SK-N-SH (cell line): ENCODE results near the gene NKAIN1. TPM values are rescaled to one million over a fixed set of nuclear protein-coding genes. Genes with fewer than 3 reads are reported as not detected.

Experiments
- CTCF ChIA-PET: fragments of 300-600, 350-600 bp; formaldehyde crosslinking; extraction: SDS; loops from one replicate; lab custom pipeline; 2021; lab: Yijun Ruan, JAX
- POLR2A ChIA-PET: fragments of 350-600 bp; sonication (Branson Sonifier 250); formaldehyde crosslinking; extraction: SDS; loops from one replicate; lab custom pipeline; 2020; ENCODE audit warnings: antibody characterized with exemption, inconsistent platforms; lab: Yijun Ruan, JAX
- DNase-seq: peaks from one replicate; pipeline ENCODE4 v3.0.0; 2012
- H2AFZ ChIP-seq: fragments of 200-600 bp; sonication (generic); 2 replicates; pipeline ENCODE4 v1.8.1; 2016; ENCODE audit warnings: antibody characterized with exemption, mild to moderate bottlenecking, low read depth
- H3F3A ChIP-seq: fragments of 200-600 bp; sonication (generic); replicated peaks from 2 replicates; pipeline ENCODE3; 2016; ENCODE audit warnings: antibody characterized with exemption, mild to moderate bottlenecking; ENCODE audit not compliant: insufficient read depth
- H3K27ac ChIP-seq, 2 experiments: fragments of 200-500 bp in 1 of 2; fragments of 200-600 bp in 1 of 2; sonication (Bioruptor generic) in 1 of 2; sonication (generic), shearing (Covaris generic) in 1 of 2; 2 replicates each; pipeline versions ENCODE4 v1.5.1 to v1.6.1; 2014 to 2016; ENCODE audit warnings: low read depth in 2 of 2, inconsistent platforms in 1 of 2, low read length in 1 of 2, mild to moderate bottlenecking in 1 of 2, mixed read lengths in 1 of 2
- H3K27me3 ChIP-seq: fragments of 200-600 bp; sonication (generic), shearing (Covaris generic); 2 replicates; pipeline ENCODE4 v1.6.1; 2016; ENCODE audit warnings: mixed run types; ENCODE audit not compliant: insufficient read depth
- H3K36me3 ChIP-seq, 2 experiments: fragments of 200-500 bp in 1 of 2; fragments of 200-600 bp in 1 of 2; sonication (Bioruptor generic) in 1 of 2; sonication (generic) in 1 of 2; replicated peaks in 1 of 2; 2 replicates each; pipeline versions ENCODE3 to v1.5.1; 2014 to 2016; ENCODE audit warnings: low read length in 1 of 2, mild to moderate bottlenecking in 1 of 2; ENCODE audit not compliant: insufficient read depth in 2 of 2, control insufficient read depth in 1 of 2
- H3K4me1 ChIP-seq, 2 experiments: fragments of 200-500 bp in 1 of 2; fragments of 200-600 bp in 1 of 2; sonication (Bioruptor generic) in 1 of 2; sonication (generic), shearing (Covaris generic) in 1 of 2; 2 replicates each; pipeline versions ENCODE4 v1.5.1 to v1.6.1; 2014 to 2016; ENCODE audit warnings: low read depth in 1 of 2, low read length in 1 of 2, mixed run types in 1 of 2; ENCODE audit not compliant: insufficient read depth in 2 of 2, control insufficient read depth in 1 of 2
- H3K4me2 ChIP-seq: fragments of 200-600 bp; sonication (generic), shearing (Covaris generic); 2 replicates; pipeline ENCODE4 v1.6.1; 2017; ENCODE audit warnings: mixed run types
- H3K4me3 ChIP-seq, 2 experiments: fragments of 200-500 bp in 1 of 2; fragments of 200-600 bp in 1 of 2; sonication (Bioruptor generic) in 1 of 2; sonication (generic), shearing (Covaris generic) in 1 of 2; 2 replicates each; pipeline versions ENCODE4 v1.5.1 to v1.8.1; 2014 to 2016; ENCODE audit warnings: low read depth in 2 of 2, inconsistent platforms in 1 of 2, low read length in 1 of 2, mild to moderate bottlenecking in 1 of 2, mixed read lengths in 1 of 2, moderate library complexity in 1 of 2
- H3K79me2 ChIP-seq: fragments of 200-600 bp; sonication (generic); 2 replicates; pipeline ENCODE4 v1.8.1; 2017; ENCODE audit warnings: mild to moderate bottlenecking; ENCODE audit not compliant: insufficient read depth
- H3K9ac ChIP-seq: fragments of 200-600 bp; sonication (generic); 2 replicates; pipeline ENCODE4 v1.6.1; 2017; ENCODE audit warnings: mixed run types
- H3K9me2 ChIP-seq: fragments of 200-600 bp; sonication (generic); 2 replicates; pipeline ENCODE4 v1.6.1; 2017; ENCODE audit warnings: mixed run types
- H3K9me3 ChIP-seq: fragments of 200-600 bp; sonication (generic); 2 replicates; pipeline ENCODE4 v1.6.1; 2017; ENCODE audit warnings: mixed run types, mild to moderate bottlenecking, moderate library complexity
- H4K20me1 ChIP-seq: fragments of 200-600 bp; sonication (generic); 2 replicates; pipeline ENCODE4 v1.6.1; 2017; ENCODE audit warnings: mild to moderate bottlenecking, mixed run types; ENCODE audit not compliant: insufficient read depth
- CTCF ChIP-seq: fragments of 200-600 bp; sonication (generic); IDR thresholded peaks from 2 replicates; pipeline ENCODE4 v1.6.1; 2017; ENCODE audit warnings: antibody characterized with exemption, mild to moderate bottlenecking, moderate library complexity
- ELF1 ChIP-seq: IDR thresholded peaks from 2 replicates; pipeline ENCODE4 v1.4.0; 2012
- EP300 ChIP-seq, 2 experiments: IDR thresholded peaks; 2 replicates each; pipeline versions ENCODE4 v1.4.0 to v1.6.1; 2012; ENCODE audit warnings: borderline replicate concordance in 1 of 2, low read depth in 1 of 2, low read length in 1 of 2
- EZH2phosphoT487 ChIP-seq: fragments of 200-600 bp; sonication (generic); IDR thresholded peaks from 2 replicates; pipeline ENCODE4 v1.6.1; 2017; ENCODE audit warnings: low read depth, mixed run types, mild to moderate bottlenecking, antibody characterized with exemption, moderate library complexity, borderline replicate concordance
- FOXJ3 ChIP-seq: sonication (generic); formaldehyde crosslinking; IDR thresholded peaks from 2 replicates; pipeline ENCODE4 v1.5.1; 2020; ENCODE audit warnings: mild to moderate bottlenecking, missing genetic modification reagents
- FOXM1 ChIP-seq: IDR thresholded peaks from 2 replicates; pipeline ENCODE4 v1.4.0; 2012; ENCODE audit warnings: low read depth, mild to moderate bottlenecking
- GABPA ChIP-seq: IDR thresholded peaks from 2 replicates; pipeline ENCODE4 v1.4.0; 2012; ENCODE audit warnings: low read depth, mild to moderate bottlenecking
- JUND ChIP-seq: IDR thresholded peaks from 2 replicates; pipeline ENCODE4 v1.4.0; 2012
- NFIC ChIP-seq: IDR thresholded peaks from 2 replicates; pipeline ENCODE4 v1.4.0; 2012; ENCODE audit warnings: borderline replicate concordance
- PBX3 ChIP-seq: IDR thresholded peaks from 2 replicates; pipeline ENCODE4; 2012
- RAD21 ChIP-seq: IDR thresholded peaks from 2 replicates; pipeline ENCODE4 v1.6.1; 2012; ENCODE audit warnings: mild to moderate bottlenecking, low read length
- RXRA ChIP-seq: IDR thresholded peaks from 2 replicates; pipeline ENCODE4 v1.4.0; 2012; ENCODE audit warnings: low read depth, mild to moderate bottlenecking, borderline replicate concordance
- SIN3A ChIP-seq: IDR thresholded peaks from 2 replicates; pipeline ENCODE4 v1.6.1; 2012; ENCODE audit warnings: low read depth, mild to moderate bottlenecking, low read length, moderate library complexity, borderline replicate concordance
- SMC3 ChIP-seq: IDR thresholded peaks from 2 replicates; pipeline ENCODE4 v1.6.1; 2012; ENCODE audit warnings: low read depth, low read length, improper control_type of control experiment
- TAF1 ChIP-seq: IDR thresholded peaks from 2 replicates; pipeline ENCODE4 v1.6.1; 2012; ENCODE audit warnings: low read depth, mild to moderate bottlenecking, low read length, moderate library complexity, borderline replicate concordance
- TCF12 ChIP-seq: IDR thresholded peaks from 2 replicates; pipeline ENCODE4 v1.4.0; 2012
- TEAD4 ChIP-seq: IDR thresholded peaks from 2 replicates; pipeline ENCODE4 v1.4.0; 2012; ENCODE audit warnings: mild to moderate bottlenecking, borderline replicate concordance; ENCODE audit not compliant: insufficient read depth
- USF1 ChIP-seq: IDR thresholded peaks from 2 replicates; pipeline ENCODE4 v1.4.0; 2012; ENCODE audit warnings: low read depth, borderline replicate concordance
- USF2 ChIP-seq: fragments of 150-350 bp; IDR thresholded peaks from 2 replicates; pipeline ENCODE4 v1.6.1; 2017; ENCODE audit warnings: antibody characterized with exemption, low read length, low read depth, borderline replicate concordance
- YY1 ChIP-seq: IDR thresholded peaks from 2 replicates; pipeline ENCODE4 v1.4.0; 2012; ENCODE audit warnings: low read depth, mild to moderate bottlenecking
- ZBTB33 ChIP-seq: IDR thresholded peaks from 2 replicates; pipeline ENCODE4 v1.4.0; 2012; ENCODE audit warnings: low read depth, borderline replicate concordance
- WGBS: methylation state at CpG from one replicate; pipeline ENCODE4 v1.1.6; 2017; ENCODE audit warnings: low lambda C conversion rate; 5-methylcytosine and 5-hydroxymethylcytosine counted together
- polyA plus RNA-seq, 3 experiments: library from polyadenylated mRNA; depleted of rRNA; stranded (reverse); fragments of >200 nt; gene quantifications; 2 replicates each; pipeline ENCODE4 v1.2.3, GENCODE V29; 2012

The NKAIN1 gene
- polyA plus RNA-seq, 1 of the 3 experiments (the other 2 are of a cell fraction) = 0.54 TPM

- WGBS = 82% methylated on average over 5 of the region's 7 CpGs
Observed at GRCh38 chr1:31198150-31198549, 41.5 kb downstream of the NKAIN1 start.

GRCh38 chr1:31196685-31197084 lies 43.0 kb downstream of the NKAIN1 start:
- Histone ChIP-seq H3K27ac (no peak overlapping the region), H4K20me1 (no peaks in the 10 kb centered on the region), H3K4me3 (no peak overlapping the region), H3K4me1 (peaks cover 0 to under 1% of the 10 kb centered on the region in 2 experiments; a peak in 1 of 4 replicates), H3K9me3 (no peaks in the 10 kb centered on the region), H3F3A (no peaks in the 10 kb centered on the region), H3K27me3 (no peaks in the 10 kb centered on the region), H3K9ac (no peak overlapping the region), H3K4me2 (no peak overlapping the region), H3K9me2 (no peaks in the 10 kb centered on the region), H3K79me2 (no peaks in the 10 kb centered on the region), H2AFZ (no peak overlapping the region), H3K36me3 (no peaks in the 10 kb centered on the region)
- POLR2A ChIA-PET = no interaction called here
- TF ChIP-seq ELF1 (no peak), TAF1 (no peak), RAD21 (no peak), YY1 (no peak), NFIC (peak; percentile 73), USF1 (no peak), CTCF (no peak), TEAD4 (no peak), FOXM1 (no peak), USF2 (no peak), JUND (no peak), TCF12 (peak; percentile 63), FOXJ3 (no peak), ZBTB33 (no peak), SMC3 (no peak), SIN3A (no peak), EP300 (IDR thresholded peaks at IDR 0.05; ENCODE audit: borderline replicate concordance in 1 of 2, low read depth in 1 of 2, low read length in 1 of 2) (no peak), EZH2phosphoT487 (no peak), RXRA (0 out of 2 replicates have a peak, but pooled peaks have one; percentile 23), GABPA (no peak), PBX3 (0 out of 2 replicates have a peak, but pooled peaks have one; percentile 10)
- 20% methylated on average over 2 of the region's 2 CpGs for WGBS
- CTCF ChIA-PET = interaction anchor here (22.3 kb wide), 1 partner anchor 13 kb away, joined by 211 read pairs; no protein-coding TSS in a partner anchor
- DNase-seq = no peak

More at GRCh38 chr1:31198150-31198549, 41.5 kb downstream of the NKAIN1 start:
- no peaks in the 10 kb centered on the region for H3K9me3 ChIP-seq
- no peak overlapping the region for H3K9ac ChIP-seq
- H3K4me2 ChIP-seq = no peak overlapping the region
- TF ChIP-seq SIN3A (no peak), FOXJ3 (no peak)
- no peak overlapping the region for H2AFZ ChIP-seq
- no peak overlapping the region for H3K4me3 ChIP-seq
- no peaks in the 10 kb centered on the region for H4K20me1 ChIP-seq
- H3K79me2 ChIP-seq = no peaks in the 10 kb centered on the region
- POLR2A ChIA-PET = no interaction called here
- H3K4me1 ChIP-seq = peaks cover 0 to 3% of the 10 kb centered on the region in 2 experiments; a peak in 1 of 4 replicates
- H3K27me3 ChIP-seq = no peaks in the 10 kb centered on the region
- no peak overlapping the region for H3K27ac ChIP-seq
- DNase-seq = no peak
- CTCF ChIA-PET = interaction anchor here (0.5 to 22.3 kb wide), 5 partner anchors 9 to 224 kb away, joined by 3 to 211 read pairs (median 3); no protein-coding TSS in a partner anchor
- H3K9me2 ChIP-seq = no peaks in the 10 kb centered on the region
- H3K36me3 ChIP-seq = no peaks in the 10 kb centered on the region
- no peaks in the 10 kb centered on the region for H3F3A ChIP-seq
